ENCODE results near the gene KIAA0825. TPM values are rescaled to one million over a fixed set of nuclear protein-coding genes. Genes with fewer than 3 reads are reported as not detected.

KIAA0825 gene
- total RNA-seq, 4 donors from 2014 or later, result 1.2 to 5.3 (median 4.0) TPM

GRCh38 chr5:94558028-94558427 lies 60.4 kb downstream of the KIAA0825 start:
- TF ChIP-seq POLR2A (IDR thresholded peaks at IDR 0.05), result no peak
- TF ChIP-seq EP300 (IDR thresholded peaks at IDR 0.05; ENCODE audit: low read depth), result no peak
- no peak for TF ChIP-seq CTCF (IDR thresholded peaks at IDR 0.05)
- TF ChIP-seq POLR2AphosphoS5 (IDR thresholded peaks at IDR 0.05), result no peak
- Histone ChIP-seq H3K9me3 (no peaks in the 10 kb centered on the region), H3K4me1 (no peaks in the 10 kb centered on the region), H3K27me3 (no peaks in the 10 kb centered on the region), H3K36me3 (no peaks in the 10 kb centered on the region), H3K27ac (no peak overlapping the region), H3K4me3 (no peak overlapping the region)
- intact Hi-C loops (cut with DNase I; ENCODE audit: low total_unique reads) (no loop called here), in situ Hi-C loops (cut with MboI; ENCODE audit: low pct_ligation_motif_present in 1 of 4, low pct_unique_long_range_greater_than_20kb in 1 of 4, low sequenced_read_pairs in 3 of 4) (no loop called here)
- DNase-seq, result no peak
- 96 to 99% methylated on average over 4 to 5 of the region's 5 CpGs for WGBS, 2 donors (ENCODE audit: low coverage in 1 of 2)

DNA sequence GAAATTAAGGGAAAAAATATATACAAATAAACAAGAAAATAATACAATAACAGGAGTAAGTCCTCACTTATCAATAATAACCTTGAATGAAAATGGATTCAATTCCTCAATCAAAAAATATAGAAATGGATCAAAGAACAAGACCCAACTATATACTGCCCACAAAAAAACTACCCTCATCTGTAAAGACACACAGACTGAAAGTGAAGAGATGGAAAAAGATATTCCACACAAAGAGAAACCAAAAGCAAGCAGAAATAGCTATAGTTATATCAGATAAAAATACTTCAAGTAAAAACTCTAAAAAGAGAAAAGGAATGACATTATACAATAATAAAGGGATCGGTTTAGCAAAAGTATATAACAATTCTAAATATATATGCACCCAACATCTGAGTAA lies 66.5 kb downstream of the KIAA0825 start:
- DNase-seq, result no peak
- no peak overlapping the region for H3K4me3 ChIP-seq
- WGBS, 2 donors (ENCODE audit: low coverage in 1 of 2), result 92 to 93% methylated on average over 1 of the region's 1 CpG
- H3K27me3 ChIP-seq, result no peaks in the 10 kb centered on the region
- no peaks in the 10 kb centered on the region for H3K36me3 ChIP-seq
- no peaks in the 10 kb centered on the region for H3K9me3 ChIP-seq
- H3K27ac ChIP-seq, result no peak overlapping the region
- TF ChIP-seq CTCF (IDR thresholded peaks at IDR 0.05) (no peak), POLR2A (IDR thresholded peaks at IDR 0.05) (no peak), POLR2AphosphoS5 (IDR thresholded peaks at IDR 0.05) (no peak), EP300 (IDR thresholded peaks at IDR 0.05; ENCODE audit: low read depth) (no peak)
- in situ Hi-C loops (cut with MboI; ENCODE audit: low pct_ligation_motif_present in 1 of 4, low pct_unique_long_range_greater_than_20kb in 1 of 4, low sequenced_read_pairs in 3 of 4), result no loop called here
- no peaks in the 10 kb centered on the region for H3K4me1 ChIP-seq
- intact Hi-C loops (cut with DNase I; ENCODE audit: low total_unique reads), result no loop called here

- 69 to 83% methylated on average over 1 to 4 of the region's 4 CpGs for WGBS, 2 donors (ENCODE audit: low coverage in 1 of 2)
- TF ChIP-seq CTCF (IDR thresholded peaks at IDR 0.05) (no peak), POLR2AphosphoS5 (IDR thresholded peaks at IDR 0.05) (no peak), POLR2A (IDR thresholded peaks at IDR 0.05) (no peak), EP300 (IDR thresholded peaks at IDR 0.05; ENCODE audit: low read depth) (no peak)
- peak; percentile 12 for DNase-seq
These were observed 72.4 kb downstream of the KIAA0825 start for GRCh38 chr5:94545870-94546625.

DNA sequence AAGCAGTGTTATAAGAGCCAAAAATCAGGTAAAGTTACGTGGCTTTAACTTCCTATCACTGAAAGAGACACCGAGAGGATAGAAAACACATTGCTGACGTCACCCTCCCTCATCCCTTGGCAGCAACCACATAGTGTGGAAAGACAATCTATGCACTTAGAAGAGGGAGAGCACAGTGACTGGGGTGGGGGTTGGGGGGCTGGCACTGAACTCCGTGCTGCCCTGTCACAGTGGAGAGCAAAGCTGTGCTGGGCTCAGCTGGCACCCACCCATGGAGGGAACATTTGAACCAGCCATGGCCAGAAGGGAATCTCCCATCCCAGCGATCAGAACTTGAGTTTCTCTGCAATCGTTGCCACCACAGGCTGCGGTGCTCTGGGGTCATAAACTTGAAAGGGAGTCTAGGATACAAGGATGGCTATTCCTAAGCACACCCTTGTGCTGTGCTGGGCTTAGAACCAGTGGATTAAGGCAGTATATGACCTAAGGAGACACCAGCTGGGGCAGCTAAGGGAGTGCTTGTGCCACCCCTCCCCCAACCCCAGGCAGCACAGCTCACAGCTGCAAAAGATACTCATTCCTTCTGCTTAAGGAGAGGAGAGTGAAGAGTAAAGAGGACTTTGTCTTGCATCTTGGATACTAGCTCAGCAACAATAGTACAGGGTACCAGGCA lies 73.4 kb downstream of the KIAA0825 start:
- in situ Hi-C loops (cut with MboI; ENCODE audit: low pct_ligation_motif_present in 1 of 4, low pct_unique_long_range_greater_than_20kb in 1 of 4, low sequenced_read_pairs in 3 of 4), result no loop called here
- no peaks in the 10 kb centered on the region for H3K36me3 ChIP-seq
- WGBS, 2 donors (ENCODE audit: low coverage in 1 of 2), result 78 to 88% methylated on average over 3 to 7 of the region's 7 CpGs

More at GRCh38 chr5:94545870-94546625, 72.4 kb downstream of the KIAA0825 start:
- H3K27me3 ChIP-seq, result no peaks in the 10 kb centered on the region
- H3K36me3 ChIP-seq, result no peaks in the 10 kb centered on the region
- H3K4me1 ChIP-seq, result no peaks in the 10 kb centered on the region
- no peaks in the 10 kb centered on the region for H3K9me3 ChIP-seq
- H3K4me3 ChIP-seq, result no peak overlapping the region
- intact Hi-C loops (cut with DNase I; ENCODE audit: low total_unique reads) (no loop called here), in situ Hi-C loops (cut with MboI; ENCODE audit: low pct_ligation_motif_present in 1 of 4, low pct_unique_long_range_greater_than_20kb in 1 of 4, low sequenced_read_pairs in 3 of 4) (no loop called here)
- H3K27ac ChIP-seq, result no peak overlapping the region

More for the DNA sequence above, 73.4 kb downstream of the KIAA0825 start:
- Histone ChIP-seq H3K27me3 (no peaks in the 10 kb centered on the region), H3K9me3 (no peaks in the 10 kb centered on the region), H3K4me3 (no peak overlapping the region), H3K4me1 (no peaks in the 10 kb centered on the region), H3K27ac (no peak overlapping the region)
- intact Hi-C loops (cut with DNase I; ENCODE audit: low total_unique reads), result no loop called here
- DNase-seq, result no peak
- TF ChIP-seq EP300 (IDR thresholded peaks at IDR 0.05; ENCODE audit: low read depth), result no peak
